HG03354 (cell line): ENCODE data around the gene TAF5L.
"Not testable (repeated sequence)": the region's sequence is repeated elsewhere in the genome, so short reads cannot be mapped to it uniquely, and the experiment has no call there.

Experiments
- ATAC-seq: cut with Tn5 transposase; IDR thresholded peaks from one replicate; pipeline ENCODE4 v1.9.1; 2021; ENCODE audit warnings: mild to moderate bottlenecking; ENCODE audit not compliant: unreplicated experiment, poor library complexity, severe bottlenecking

The TAF5L gene

GRCh38 chr1:229578168-229579058 is 47.5 kb downstream of the TAF5L start:
- no peak for ATAC-seq

DNA sequence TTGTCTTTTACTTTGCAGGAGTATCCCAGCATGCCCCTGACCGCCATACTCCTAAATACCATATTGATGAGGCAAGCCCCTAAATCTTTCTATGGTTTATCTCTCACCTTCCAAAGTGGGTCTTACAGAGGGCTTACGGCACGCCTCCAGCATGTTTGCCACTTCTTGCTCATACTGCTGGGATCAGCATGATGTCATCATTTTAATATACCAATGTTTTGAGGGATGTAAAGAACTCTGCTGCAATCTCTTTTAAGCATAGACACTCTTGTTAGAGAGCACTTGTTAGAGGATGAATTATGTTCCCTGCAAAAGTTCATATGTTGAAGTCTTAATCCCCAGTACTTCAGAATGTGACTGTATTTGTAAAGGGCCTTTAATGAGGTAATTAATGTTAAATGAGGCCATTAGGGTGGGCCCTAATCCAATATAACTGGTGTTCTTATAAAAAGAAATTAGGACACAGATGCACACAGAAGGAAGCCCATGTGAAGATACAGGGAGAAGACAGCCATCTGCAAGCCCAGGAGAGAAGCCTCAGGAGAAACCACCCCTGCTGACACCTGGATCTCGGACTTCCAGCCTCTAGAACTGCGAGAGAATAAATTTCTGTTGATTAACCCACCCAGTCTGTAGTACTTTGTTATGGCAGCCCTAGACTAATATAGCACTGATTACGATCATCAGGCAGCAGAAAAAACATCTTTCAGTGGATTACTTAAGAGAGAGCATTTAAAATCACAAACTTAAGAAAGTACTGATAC is 51.1 kb downstream of the TAF5L start:
- no peak for ATAC-seq

- no peak for ATAC-seq
Measured at GRCh38 chr1:229572286-229572685, 53.6 kb downstream of the TAF5L start.

- ATAC-seq: no peak
Measured at GRCh38 chr1:229570891-229571516, 54.9 kb downstream of the TAF5L start.

DNA sequence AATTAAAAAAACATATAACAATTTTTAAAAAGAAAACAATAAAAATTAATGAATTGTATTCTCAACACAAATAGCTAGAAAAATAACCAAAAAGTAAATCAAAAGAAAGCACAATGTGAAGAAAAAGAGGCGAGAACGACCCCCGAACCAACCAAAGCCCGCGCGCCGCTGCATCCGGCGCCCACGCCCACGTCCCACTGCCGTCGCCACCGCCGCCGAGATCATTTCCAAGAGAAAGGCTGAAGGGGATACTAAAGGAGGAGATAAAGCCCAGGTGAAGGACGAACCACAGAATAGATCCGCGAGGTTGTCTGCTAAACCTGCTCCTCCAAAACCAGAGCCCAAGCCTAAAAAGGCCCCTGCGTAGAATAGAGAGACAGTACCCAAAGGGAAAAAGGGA is 55.6 kb downstream of the TAF5L start:
- ATAC-seq: no peak

DNA sequence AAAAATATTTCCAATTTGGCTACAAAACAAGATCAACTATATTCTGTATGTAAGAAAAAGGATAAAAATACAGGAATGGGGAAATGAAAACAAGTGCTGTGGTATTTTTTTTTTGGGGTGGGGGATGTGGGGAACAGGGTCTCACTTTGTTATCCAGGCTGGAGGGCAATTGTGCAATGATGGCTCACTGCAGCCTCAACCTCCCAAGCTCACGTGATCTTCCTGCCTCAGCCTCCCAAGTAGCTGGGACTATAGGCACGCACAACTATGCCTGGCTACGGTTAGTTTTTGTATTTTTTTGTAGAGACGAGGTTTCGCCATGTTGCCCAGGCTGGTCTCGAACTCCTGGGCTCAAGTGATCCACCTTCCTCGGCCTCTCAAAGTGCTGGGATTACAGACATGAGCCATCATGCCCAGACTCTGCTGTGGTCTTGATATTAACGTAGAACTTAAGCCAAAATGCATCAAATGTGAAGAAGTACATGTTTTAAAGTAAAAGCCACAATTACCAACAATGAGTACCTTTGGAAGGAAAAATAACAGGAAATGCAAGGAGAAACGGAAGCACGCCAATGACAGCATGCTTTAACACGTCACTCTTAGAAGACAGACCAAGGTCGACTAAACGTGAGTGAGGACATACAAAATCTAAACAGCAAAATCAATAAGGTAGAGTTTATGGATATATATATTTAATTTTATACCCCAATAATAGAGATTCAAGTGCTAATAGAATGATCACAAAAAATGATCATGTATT is 58.6 kb downstream of the TAF5L start:
- ATAC-seq: no peak

DNA sequence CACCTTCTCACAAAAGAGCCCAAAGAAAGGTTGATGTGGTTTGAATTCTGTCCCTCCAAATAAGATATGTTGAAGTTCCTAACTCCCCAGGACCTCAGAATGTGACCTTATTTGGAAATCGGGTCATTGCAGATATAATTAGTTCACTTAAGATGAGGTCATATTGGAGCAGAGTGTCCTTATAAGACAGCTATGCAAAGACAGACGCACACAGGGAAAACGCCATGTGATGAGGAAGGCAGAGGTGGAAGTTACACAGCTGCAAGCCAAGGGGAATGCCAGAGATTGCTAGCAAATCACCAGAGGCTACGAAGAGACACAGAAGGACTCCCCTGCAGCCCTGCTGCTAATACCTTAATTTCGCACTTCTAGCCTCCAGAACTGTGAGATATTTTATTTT is 62.2 kb downstream of the TAF5L start:
- ATAC-seq: no peak

DNA sequence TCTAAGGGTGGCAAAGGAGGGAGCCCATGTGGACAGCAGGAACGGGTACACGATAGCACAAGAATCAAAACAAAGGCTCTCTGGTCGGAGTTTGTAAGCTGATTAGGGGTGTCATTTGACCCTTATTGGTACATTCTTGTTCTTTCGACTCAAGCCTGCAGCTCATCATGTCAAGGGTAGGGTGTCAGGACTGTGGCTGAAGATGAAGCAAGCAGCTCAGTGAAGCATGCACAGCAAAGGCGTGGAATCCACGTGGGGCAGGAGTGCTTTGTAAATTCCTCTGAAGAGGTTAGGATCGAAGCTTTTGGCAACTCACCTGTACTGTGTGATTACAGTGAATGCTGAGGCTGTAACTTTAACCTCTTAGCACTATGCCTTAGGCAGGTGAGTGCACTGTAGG is 62.7 kb downstream of the TAF5L start:
- no peak for ATAC-seq

DNA sequence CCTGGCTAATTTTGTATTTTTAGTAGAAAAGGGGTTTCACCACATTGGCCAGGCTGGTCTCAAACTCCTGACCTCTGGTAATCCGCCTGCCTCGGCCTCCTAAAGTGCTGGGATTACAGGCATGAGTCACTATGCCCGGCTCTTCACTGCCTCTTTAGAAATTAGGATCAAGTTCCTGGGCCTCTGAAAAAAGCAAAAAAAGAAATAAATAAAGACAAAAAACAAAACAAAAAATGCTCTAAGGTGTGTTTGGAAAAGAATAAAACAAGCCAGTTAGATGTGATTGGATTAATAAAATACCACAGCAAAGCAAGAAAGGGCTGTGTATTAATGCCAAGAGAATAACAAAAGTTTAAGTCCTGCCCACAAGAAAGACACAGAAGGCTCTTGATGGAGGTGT is 63.2 kb downstream of the TAF5L start:
- no peak for ATAC-seq

GRCh38 chr1:229561141-229561540 is 64.8 kb downstream of the TAF5L start:
- ATAC-seq: no peak

DNA sequence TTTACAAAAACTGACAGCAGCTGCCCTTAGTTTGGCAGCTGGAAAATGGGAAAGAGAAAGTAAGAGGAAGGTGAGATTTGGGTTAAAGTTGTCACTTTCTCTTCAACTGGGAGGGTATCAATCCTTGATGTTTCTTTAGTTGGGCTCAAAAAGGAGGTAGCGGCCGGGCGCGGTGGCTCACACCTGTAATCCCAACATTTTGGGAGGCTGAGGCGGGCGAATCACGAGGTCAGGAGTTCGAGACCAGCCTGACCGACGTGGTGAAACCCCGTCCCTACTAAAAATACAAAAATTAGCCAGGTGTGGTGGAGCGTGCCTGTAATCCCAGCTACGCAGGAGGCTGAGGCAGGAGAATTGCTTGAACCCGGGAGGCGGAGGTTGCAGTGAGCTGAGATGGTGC is 65.8 kb downstream of the TAF5L start:
- not testable (repeated sequence) for ATAC-seq

DNA sequence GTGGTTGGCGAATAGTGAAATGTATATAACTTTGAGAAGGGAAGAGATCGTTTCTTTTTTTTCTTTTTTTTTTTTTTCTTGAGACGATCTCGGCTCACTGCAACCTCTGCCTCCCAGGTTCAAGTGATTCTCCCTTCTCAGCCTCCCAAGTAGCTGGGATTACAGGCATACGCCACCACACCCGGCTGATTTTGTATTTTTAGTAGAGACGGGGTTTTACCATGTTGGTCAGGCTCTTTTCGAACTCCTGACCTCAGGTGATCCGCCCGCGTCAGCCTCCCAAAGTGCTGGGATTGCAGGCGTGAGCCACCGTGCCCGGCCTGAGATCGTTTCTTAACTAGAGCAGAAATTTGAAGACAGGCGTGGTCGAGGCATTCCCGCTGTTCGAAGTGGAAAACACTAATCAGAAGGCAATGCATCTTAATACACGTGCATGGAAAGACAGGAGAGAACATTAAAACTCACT is 66.6 kb downstream of the TAF5L start:
- ATAC-seq: not testable (repeated sequence)

- ATAC-seq: peak; percentile 77
Measured at GRCh38 chr1:229558460-229559335, 67.2 kb downstream of the TAF5L start, which contains the start of gene ABCB10. Gene ABCB10, minus strand, starts transcription at chr1:229558707. Its CDS starts 55 bp downstream, at chr1:229558652.

DNA sequence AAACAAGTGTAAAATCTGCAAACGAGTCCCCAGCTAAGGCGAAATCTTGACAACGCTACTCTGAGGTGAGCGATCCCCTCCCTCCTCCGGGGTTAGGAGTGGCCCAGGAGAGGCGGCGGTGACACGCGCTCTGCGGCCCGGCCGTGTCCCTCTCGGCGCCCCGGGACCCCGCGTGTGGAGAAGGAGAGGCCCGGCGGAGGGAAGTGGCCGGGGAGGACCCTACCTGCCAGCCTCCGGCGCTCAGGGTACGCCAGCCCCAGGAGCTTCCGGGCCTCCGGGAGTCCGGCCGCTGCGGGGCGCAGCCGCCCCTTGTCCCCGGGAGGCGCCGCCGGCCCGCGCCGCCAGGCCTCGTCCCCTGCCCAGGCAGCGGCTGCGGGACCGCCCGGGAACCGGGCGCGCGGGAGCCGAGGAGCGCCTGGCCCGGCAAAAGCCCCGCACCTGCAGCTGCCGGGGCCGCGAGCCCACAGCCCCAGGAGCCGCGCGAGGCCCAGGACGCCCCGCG is 68.0 kb downstream of the TAF5L start:
- peak; percentile 34 for ATAC-seq

- no peak for ATAC-seq
Measured at GRCh38 chr1:229557200-229557850, 68.6 kb downstream of the TAF5L start.

- no peak for ATAC-seq
Measured at GRCh38 chr1:229554886-229555621, 70.9 kb downstream of the TAF5L start.

DNA sequence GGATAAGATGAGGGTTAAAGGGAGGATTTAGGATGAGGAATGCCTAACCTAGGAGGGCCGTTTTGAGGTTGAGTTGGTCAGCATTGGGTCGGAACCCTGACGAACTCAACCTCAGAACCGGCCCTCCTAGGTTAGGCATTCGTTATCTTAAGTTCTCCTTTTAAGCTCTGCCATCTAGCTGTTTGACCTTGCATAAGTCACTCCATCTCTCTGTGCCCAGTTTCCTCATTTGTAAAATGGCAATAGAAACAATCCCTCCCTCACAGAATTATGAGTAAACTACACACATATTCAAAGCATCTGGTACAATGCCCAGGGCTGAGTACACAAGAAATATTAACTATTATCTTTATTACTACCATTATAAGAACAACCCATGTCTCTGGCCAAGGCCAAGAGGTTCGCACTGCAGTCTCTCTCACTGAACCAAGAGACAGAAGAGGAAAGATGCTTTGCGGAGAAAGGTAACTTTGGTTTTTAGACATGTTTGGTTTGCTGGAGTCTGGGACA is 72.2 kb downstream of the TAF5L start:
- no peak for ATAC-seq
